SU-DHL-6 (cell line): ENCODE data around the gene MESP2.

Experiments
- H2AFZ ChIP-seq: fragments of 200-600 bp; sonication (generic); 2 replicates; pipeline ENCODE4 v1.6.1; 2014; ENCODE audit warnings: low read depth, mild to moderate bottlenecking, moderate library complexity, mixed read lengths, antibody characterized with exemption, low read length; ENCODE audit not compliant: severe bottlenecking
- H3F3A ChIP-seq: fragments of 200-600 bp; shearing (Covaris generic); 2 replicates; pipeline ENCODE4 v1.6.0; 2016; ENCODE audit warnings: antibody characterized with exemption, mild to moderate bottlenecking; ENCODE audit not compliant: insufficient read depth
- H3K27ac ChIP-seq: fragments of 200-600 bp; sonication (generic); 2 replicates; pipeline ENCODE4 v1.5.1; 2016; ENCODE audit warnings: low read depth, mild to moderate bottlenecking, low read length, moderate library complexity, mixed read lengths
- H3K27me3 ChIP-seq: fragments of 200-600 bp; sonication (generic), shearing (Covaris generic); 2 replicates; pipeline ENCODE4 v1.6.0; 2014; ENCODE audit warnings: mild to moderate bottlenecking, low read length
- H3K36me3 ChIP-seq: fragments of 200-600 bp; sonication (generic); 2 replicates; pipeline ENCODE4 v1.6.1; 2014; ENCODE audit warnings: mild to moderate bottlenecking, low read length, mixed read lengths
- H3K4me2 ChIP-seq: fragments of 300-600, 200-600 bp; shearing (Covaris generic), sonication (generic); 2 replicates; pipeline ENCODE4 v1.6.0; 2014; ENCODE audit warnings: low read length, low read depth, mild to moderate bottlenecking; ENCODE audit not compliant: poor library complexity, severe bottlenecking
- H3K4me3 ChIP-seq: fragments of 200-600 bp; sonication (generic); 2 replicates; pipeline ENCODE4 v1.5.1; 2014; ENCODE audit warnings: antibody characterized with exemption, low read length, mild to moderate bottlenecking, mixed read lengths; ENCODE audit not compliant: insufficient read depth, poor library complexity, severe bottlenecking
- H3K79me2 ChIP-seq: fragments of 200-600 bp; sonication (generic); 2 replicates; pipeline ENCODE4 v1.6.1; 2014; ENCODE audit warnings: mild to moderate bottlenecking, low read length, moderate library complexity; ENCODE audit not compliant: insufficient read depth
- H3K9ac ChIP-seq: fragments of 200-600 bp; sonication (generic); 2 replicates; pipeline ENCODE4 v1.7.0; 2014; ENCODE audit warnings: mild to moderate bottlenecking, low read length
- H3K9me2 ChIP-seq: fragments of 200-600 bp; sonication (generic); replicated peaks from 2 replicates; pipeline ENCODE4 v1.6.1; 2014; ENCODE audit warnings: low read length; ENCODE audit not compliant: insufficient read depth
- H3K9me3 ChIP-seq: fragments of 200-600 bp; sonication (generic); 2 replicates; pipeline ENCODE4 v1.6.1; 2014; ENCODE audit warnings: low read length, mixed read lengths; ENCODE audit not compliant: insufficient read depth
- H4K20me1 ChIP-seq: fragments of 200-600 bp; sonication (generic); 2 replicates; pipeline ENCODE4 v1.6.1; 2014; ENCODE audit warnings: low read depth, mild to moderate bottlenecking, antibody characterized with exemption, low read length, moderate library complexity, mixed read lengths
- CTCF ChIP-seq: fragments of 200-600 bp; sonication (generic); IDR thresholded peaks from one replicate; pipeline ENCODE4 v1.5.1; 2017; ENCODE audit warnings: antibody characterized with exemption, mild to moderate bottlenecking, low read length, moderate library complexity; ENCODE audit not compliant: insufficient read depth, poor library complexity, severe bottlenecking
- EZH2phosphoT487 ChIP-seq: fragments of 200-600 bp; sonication (generic), shearing (Covaris generic); conservative IDR thresholded peaks from 2 replicates; pipeline ENCODE4 v1.6.1; 2018; ENCODE audit warnings: mild to moderate bottlenecking, antibody characterized with exemption, low read length, moderate library complexity, mixed read lengths

MESP2 gene

GRCh38 chr15:89775815-89776214 lies 317 bp upstream of the MESP2 start:
- no peak overlapping the region for H3K27ac ChIP-seq
- no peak overlapping the region for H3K9ac ChIP-seq

GRCh38 chr15:89777073-89777751 lies 1.1 kb downstream of the MESP2 start:
- H2AFZ ChIP-seq, result no peak overlapping the region
- TF ChIP-seq CTCF (no peak), EZH2phosphoT487 (no peak)
- H3K9ac ChIP-seq, result no peak overlapping the region
- no peaks in the 10 kb centered on the region for H4K20me1 ChIP-seq
- no peaks in the 10 kb centered on the region for H3K9me2 ChIP-seq
- H3K4me3 ChIP-seq, result no peak overlapping the region
- H3K4me2 ChIP-seq, result no peak overlapping the region
- H3F3A ChIP-seq, result no peaks in the 10 kb centered on the region
- H3K9me3 ChIP-seq, result no peaks in the 10 kb centered on the region
- H3K27me3 ChIP-seq, result no peaks in the 10 kb centered on the region
- no peaks in the 10 kb centered on the region for H3K36me3 ChIP-seq
- no peaks in the 10 kb centered on the region for H3K79me2 ChIP-seq
- no peak overlapping the region for H3K27ac ChIP-seq

More at GRCh38 chr15:89775815-89776214, 317 bp upstream of the MESP2 start:
- Histone ChIP-seq H3K79me2 (no peaks in the 10 kb centered on the region), H3K4me2 (no peak overlapping the region), H4K20me1 (no peaks in the 10 kb centered on the region), H3K9me2 (no peaks in the 10 kb centered on the region), H3K27me3 (no peaks in the 10 kb centered on the region), H3F3A (no peaks in the 10 kb centered on the region), H3K4me3 (no peak overlapping the region), H2AFZ (no peak overlapping the region), H3K9me3 (no peaks in the 10 kb centered on the region), H3K36me3 (no peaks in the 10 kb centered on the region)
- TF ChIP-seq EZH2phosphoT487 (no peak), CTCF (no peak)

DNA sequence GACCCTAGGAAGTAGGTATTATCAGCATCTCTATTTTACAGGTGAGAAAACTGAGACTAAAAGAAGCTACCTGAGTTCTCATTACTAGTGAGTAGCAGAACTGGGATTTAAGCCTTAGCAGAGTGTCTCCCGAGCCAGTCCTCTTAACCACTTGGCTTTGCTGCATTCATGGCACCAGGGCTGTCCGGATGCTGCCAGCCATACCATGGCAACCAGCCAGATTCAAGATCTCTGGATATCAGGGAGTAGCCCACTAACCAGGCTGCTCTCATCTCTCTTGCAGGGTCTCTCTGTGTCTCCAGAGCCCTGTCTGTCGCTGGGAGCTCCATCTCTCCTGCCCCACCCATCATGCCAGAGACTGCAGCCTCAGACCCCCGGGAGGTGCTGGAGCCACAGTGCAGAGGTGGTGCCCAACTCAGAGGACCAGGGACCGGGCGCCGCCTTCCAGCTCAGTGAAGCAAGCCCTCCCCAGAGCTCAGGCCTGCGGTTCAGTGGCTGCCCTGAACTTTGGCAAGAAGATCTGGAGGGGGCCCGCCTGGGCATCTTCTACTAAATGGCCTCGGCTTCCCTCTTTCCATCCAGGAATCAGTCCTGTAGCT lies 1.7 kb downstream of the MESP2 start:
- Histone ChIP-seq H3K27me3 (no peaks in the 10 kb centered on the region), H3K9me3 (no peaks in the 10 kb centered on the region), H3K79me2 (no peaks in the 10 kb centered on the region), H3K4me2 (no peak overlapping the region), H3K27ac (no peak overlapping the region), H3F3A (no peaks in the 10 kb centered on the region), H3K36me3 (no peaks in the 10 kb centered on the region), H3K9ac (no peak overlapping the region), H2AFZ (no peak overlapping the region), H4K20me1 (no peaks in the 10 kb centered on the region), H3K4me3 (no peak overlapping the region), H3K9me2 (no peaks in the 10 kb centered on the region)
- TF ChIP-seq CTCF (no peak), EZH2phosphoT487 (no peak)
